Fibroblast of villous mesenchyme (primary cell): Measurements from ENCODE around the gene BAIAP3. TPM values are rescaled to one million over a fixed set of nuclear protein-coding genes. Genes with fewer than 3 reads are reported as not detected.

ENCODE experiments used
- DNase-seq: peaks from one replicate; pipeline ENCODE4 v3.0.0-alpha.2; 2010; ENCODE audit warnings: low read depth
- H3K4me3 ChIP-seq: 2 replicates; pipeline ENCODE4 v1.5.1; 2011; ENCODE audit warnings: low read depth, mild to moderate bottlenecking, low read length
- CTCF ChIP-seq: IDR thresholded peaks from 2 replicates; pipeline ENCODE4 v1.5.1; 2012; ENCODE audit warnings: low read depth, mild to moderate bottlenecking, low read length; ENCODE audit not compliant: insufficient read depth
- total RNA-seq: library from RNA; depleted of rRNA; stranded (reverse); fragments of >200 nt; gene quantifications from 2 replicates; pipeline ENCODE4 v1.2.3, GENCODE V29; 2012

BAIAP3 gene
- total RNA-seq, 1 donor = under 0.01 TPM

DNA sequence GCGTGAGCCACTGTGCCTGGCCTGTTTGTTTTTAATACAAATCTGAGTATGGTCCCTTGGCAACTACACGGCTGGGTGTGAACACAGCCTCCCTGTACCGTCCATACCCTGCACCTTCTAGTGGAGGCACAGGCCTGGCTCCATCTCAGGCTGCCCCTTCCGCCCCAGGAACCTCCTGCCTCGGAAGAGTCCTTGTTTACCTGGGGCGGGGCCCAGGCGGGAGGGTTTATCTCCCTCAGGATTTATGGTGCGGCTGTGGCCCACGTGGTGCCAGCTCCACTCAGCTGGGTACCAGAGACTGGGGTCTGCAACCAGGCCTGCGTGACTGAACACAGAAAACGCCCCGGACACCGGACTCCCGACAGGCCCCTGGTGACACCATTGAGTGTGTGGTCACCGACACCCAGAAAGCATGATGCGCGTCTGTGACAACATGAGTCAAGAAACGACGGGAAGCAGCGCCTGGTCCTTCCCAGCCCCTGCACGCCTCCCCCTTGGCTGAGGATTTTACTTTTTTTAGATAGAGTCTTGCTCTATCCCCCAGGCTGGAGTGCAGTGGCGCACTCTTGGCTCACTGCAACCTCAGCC is 62.1 kb downstream of the BAIAP3 start:
- no peak for TF ChIP-seq CTCF
- H3K4me3 ChIP-seq = no peak overlapping the region
- DNase-seq = no peak

GRCh38 chr16:1397779-1398178 is 64.3 kb downstream of the BAIAP3 start:
- H3K4me3 ChIP-seq = no peak overlapping the region
- no peak for DNase-seq
- no peak for TF ChIP-seq CTCF

GRCh38 chr16:1398351-1398750 is 64.9 kb downstream of the BAIAP3 start:
- no peak overlapping the region for H3K4me3 ChIP-seq
- DNase-seq = no peak
- no peak for TF ChIP-seq CTCF

Other genes with a start within 250 kb of the BAIAP3 start
- not detected in 2 replicates for gene C1QTNF8, start 237.4 kb upstream of the BAIAP3 start, total RNA-seq
- gene CACNA1H, start 180.5 kb upstream of the BAIAP3 start, total RNA-seq = 11.7 and 12.2 TPM in 2 replicates
- gene TPSG1, start 108.4 kb upstream of the BAIAP3 start, total RNA-seq = not detected in 2 replicates
- not detected in 2 replicates for gene TPSB2, start 103.5 kb upstream of the BAIAP3 start, total RNA-seq
- not detected in 2 replicates for gene TPSAB1, start 92.9 kb upstream of the BAIAP3 start, total RNA-seq
- gene TPSD1, start 77.6 kb upstream of the BAIAP3 start, total RNA-seq = not detected in 2 replicates
- gene UBE2I, start 24.0 kb upstream of the BAIAP3 start, total RNA-seq = 44.9 and 46.4 TPM in 2 replicates
- 42.7 and 55.7 TPM in 2 replicates for gene TSR3, start 18.2 kb downstream of the BAIAP3 start, total RNA-seq
- gene GNPTG, start 18.3 kb downstream of the BAIAP3 start, total RNA-seq = 25.1 and 26.3 TPM in 2 replicates
- 7.1 and 7.8 TPM in 2 replicates for gene UNKL, start 81.1 kb downstream of the BAIAP3 start, total RNA-seq
- 11.7 and 13.9 TPM in 2 replicates for gene UQCC4, start 87.1 kb downstream of the BAIAP3 start, total RNA-seq
- gene PERCC1, start 97.4 kb downstream of the BAIAP3 start, total RNA-seq = not detected in 2 replicates
- under 0.01 TPM in 2 replicates for gene CCDC154, start 110.9 kb downstream of the BAIAP3 start, total RNA-seq
- 85.1 and 159 TPM in 2 replicates for gene CLCN7, start 141.4 kb downstream of the BAIAP3 start, total RNA-seq
- 0.32 and 0.43 TPM in 2 replicates for gene PTX4, start 155.3 kb downstream of the BAIAP3 start, total RNA-seq
- 21.6 and 22.2 TPM in 2 replicates for gene TELO2, start 159.7 kb downstream of the BAIAP3 start, total RNA-seq
- gene TMEM204, start 200.0 kb downstream of the BAIAP3 start, total RNA-seq = 22.5 and 36.1 TPM in 2 replicates